HG02973 (cell line): ENCODE results near the gene CTNNA1.
"Not testable (repeated sequence)": the region's sequence is repeated elsewhere in the genome, so short reads cannot be mapped to it uniquely, and the experiment has no call there.

ENCODE experiments used
- ATAC-seq: cut with Tn5 transposase; IDR thresholded peaks from one replicate; pipeline ENCODE4 v1.9.1; 2021; ENCODE audit warnings: moderate library complexity; ENCODE audit not compliant: unreplicated experiment

Gene CTNNA1

DNA sequence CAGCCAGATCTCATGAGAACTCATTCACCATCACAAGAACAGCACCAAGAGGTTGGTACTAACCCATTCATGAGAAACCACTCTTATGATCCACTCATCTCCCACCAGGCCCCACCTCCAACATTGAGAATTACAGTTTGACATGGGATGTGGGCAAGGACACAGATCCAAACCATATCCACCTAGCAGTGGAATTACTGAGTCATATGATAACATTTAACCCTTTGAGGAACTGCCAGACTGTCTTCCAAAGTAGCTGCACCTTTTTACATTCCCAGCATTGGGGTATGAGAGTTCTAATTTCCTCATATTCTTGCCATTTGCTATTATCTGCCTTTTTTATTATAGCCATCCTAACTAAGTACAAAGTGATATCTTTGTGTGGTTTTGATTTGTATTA is 51.9 kb downstream of the CTNNA1 start:
- no peak for ATAC-seq

GRCh38 chr5:138807182-138807581 is 54.0 kb downstream of the CTNNA1 start:
- ATAC-seq, result no peak

DNA sequence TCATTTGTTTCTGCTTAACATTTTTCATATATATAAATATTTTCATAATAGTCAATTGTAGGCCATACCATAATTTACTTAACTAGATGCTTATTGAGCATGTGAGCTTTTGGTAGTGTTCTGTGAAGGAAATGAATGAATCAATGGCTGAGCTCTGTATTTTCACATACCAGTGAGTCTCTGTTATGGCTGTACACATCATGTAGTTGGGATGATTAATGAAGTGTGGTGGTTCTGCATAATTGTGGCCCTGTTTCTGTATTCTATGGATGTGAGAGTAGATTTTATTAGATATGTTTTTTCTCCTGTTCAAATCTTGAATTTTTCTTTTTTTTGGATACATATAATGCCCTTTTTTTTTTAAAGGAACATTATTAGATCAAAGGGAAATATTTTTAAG is 56.2 kb downstream of the CTNNA1 start:
- ATAC-seq, result no peak

DNA sequence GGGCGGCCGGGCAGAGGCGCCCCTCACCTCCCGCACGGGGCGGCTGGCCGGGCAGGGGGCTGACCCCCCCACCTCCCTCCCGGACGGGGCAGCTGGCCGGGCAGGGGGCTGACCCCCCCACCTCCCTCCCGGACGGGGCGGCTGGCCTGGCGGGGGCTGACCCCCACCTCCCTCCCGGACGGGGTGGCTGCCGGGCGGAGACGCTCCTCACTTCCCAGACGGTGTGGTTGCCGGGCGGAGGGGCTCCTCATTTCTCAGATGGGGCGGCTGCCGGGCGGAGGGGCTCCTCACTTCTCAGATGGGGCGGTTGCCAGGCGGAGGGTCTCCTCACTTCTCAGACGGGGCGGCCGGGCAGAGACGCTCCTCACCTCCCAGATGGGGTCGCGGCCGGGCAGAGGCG is 57.6 kb downstream of the CTNNA1 start:
- ATAC-seq, result not testable (repeated sequence)

- ATAC-seq, result no peak
Observed at GRCh38 chr5:138815529-138815928, 62.3 kb downstream of the CTNNA1 start.

GRCh38 chr5:138817241-138817640 is 64.0 kb downstream of the CTNNA1 start:
- ATAC-seq, result no peak

DNA sequence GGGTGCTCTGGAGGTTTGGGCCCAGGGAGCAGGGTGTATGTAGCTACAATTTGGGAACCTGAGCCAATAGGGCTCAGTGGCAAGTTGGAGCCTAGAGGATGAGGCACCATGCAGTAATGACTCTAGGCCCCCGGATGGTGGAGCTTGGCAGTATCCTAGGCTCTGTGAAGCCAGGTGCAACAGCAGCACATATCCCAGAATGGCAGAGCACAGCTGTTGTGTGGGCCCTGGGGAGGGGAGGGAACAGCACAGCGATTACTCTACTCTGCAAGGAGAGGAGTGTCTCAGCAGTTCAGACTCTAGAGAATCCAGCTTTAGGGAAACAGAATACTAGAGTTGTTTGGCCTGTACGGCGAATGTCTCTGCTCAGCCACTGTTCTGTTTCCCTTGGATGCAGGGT is 65.9 kb downstream of the CTNNA1 start:
- no peak for ATAC-seq

DNA sequence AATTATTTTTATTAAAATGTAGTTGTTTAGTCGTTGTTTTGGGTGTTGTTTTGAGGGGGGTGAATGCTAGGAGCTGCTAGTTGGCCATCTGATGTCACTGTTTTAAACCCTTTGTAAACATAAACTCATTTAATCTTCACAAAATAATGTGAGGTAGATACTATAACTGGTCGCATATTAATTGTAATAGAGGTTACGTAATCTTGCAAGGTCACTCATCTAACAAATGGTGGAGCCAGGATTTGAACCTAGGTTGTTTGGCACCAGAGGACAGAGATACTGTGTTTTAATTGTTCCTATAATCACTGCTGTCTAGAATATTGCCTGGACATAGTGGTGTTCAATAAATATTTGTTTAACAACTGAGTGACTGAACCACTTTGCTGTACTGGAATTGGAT is 67.5 kb downstream of the CTNNA1 start:
- no peak for ATAC-seq

- no peak for ATAC-seq
Observed at GRCh38 chr5:138824516-138824915, 71.3 kb downstream of the CTNNA1 start.

DNA sequence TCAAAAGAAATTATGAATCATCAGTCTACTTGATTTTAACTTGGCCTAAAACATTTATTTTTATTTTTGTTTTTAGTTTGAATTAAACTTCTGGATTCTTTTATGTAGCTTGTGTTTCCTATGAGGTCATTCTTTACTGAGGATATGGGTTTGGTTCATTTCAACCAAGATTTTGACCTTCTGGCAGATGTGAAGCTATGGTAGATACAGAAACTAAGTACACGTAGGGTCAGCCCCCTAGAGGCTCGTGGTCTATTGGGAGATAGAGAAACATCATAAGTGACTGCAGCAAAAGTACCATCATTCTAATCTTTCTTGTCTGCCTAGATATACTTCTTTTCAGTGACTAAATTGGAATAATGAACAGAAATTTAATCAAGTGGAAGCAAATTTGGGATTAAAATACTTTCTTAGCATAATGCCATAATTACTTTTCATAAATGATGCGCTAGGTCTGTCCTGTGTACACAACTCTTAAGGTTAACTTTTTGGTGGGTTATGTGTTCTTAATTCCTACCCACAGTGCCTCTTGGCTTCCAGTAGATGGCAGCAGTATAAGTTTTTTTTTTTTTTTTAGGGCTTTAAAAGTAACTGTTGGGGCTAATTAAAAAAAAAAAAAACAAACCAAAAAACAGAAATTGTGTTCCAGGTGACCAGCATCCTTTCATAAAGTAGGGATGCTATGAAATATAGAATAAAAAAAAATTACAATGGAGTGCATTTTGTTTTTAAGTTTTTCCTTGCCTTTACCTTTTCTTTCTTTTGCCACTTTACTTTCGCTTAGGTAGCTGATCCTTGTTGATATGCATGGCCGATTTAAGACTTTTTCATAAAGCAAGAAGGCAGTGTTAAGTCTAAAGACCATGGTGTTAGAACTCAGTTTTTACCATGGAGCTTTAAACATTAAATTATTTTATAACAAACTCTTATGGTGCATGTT is 72.0 kb downstream of the CTNNA1 start:
- ATAC-seq, result no peak

GRCh38 chr5:138828556-138828955 is 75.3 kb downstream of the CTNNA1 start:
- ATAC-seq, result no peak

GRCh38 chr5:138829341-138829740 is 76.1 kb downstream of the CTNNA1 start:
- ATAC-seq, result no peak

DNA sequence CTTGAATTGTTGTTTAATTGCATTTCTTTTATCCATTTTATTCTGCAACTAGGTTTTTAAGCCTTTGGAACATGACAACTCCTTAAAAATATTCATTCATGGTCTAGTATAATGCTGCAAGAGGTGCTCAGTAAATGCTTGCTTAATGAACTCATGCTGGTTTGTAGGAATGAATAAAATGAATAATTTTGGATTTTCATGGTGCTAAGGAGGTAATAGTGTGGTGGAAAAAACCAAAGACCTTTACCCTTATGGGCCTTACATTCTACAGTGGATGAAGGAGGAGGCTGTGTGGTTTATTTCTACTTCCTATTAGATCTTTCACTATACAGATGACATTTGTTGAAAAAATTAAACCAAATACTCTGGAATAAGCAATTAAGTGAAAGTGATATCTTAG is 78.5 kb downstream of the CTNNA1 start:
- no peak for ATAC-seq

DNA sequence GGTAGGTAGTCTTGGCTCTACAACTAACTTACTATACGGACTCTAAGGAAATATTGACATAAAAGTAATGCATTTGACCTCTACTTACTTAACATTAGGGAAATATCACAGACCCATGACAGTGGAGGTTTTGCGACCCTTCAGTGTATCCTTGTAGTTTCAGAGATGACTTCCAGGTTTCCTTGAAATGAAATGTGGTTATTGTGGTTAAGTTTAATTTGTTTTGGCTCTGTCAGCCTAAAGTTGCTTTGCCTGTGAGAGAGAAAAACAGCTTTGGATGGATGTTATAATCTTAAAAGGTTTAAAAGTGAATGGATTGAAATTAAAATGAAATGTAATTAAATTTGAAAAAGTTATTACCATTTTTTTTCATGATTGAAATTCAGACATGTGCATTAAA is 79.0 kb downstream of the CTNNA1 start:
- no peak for ATAC-seq

GRCh38 chr5:138833080-138833479 is 79.9 kb downstream of the CTNNA1 start:
- no peak for ATAC-seq

DNA sequence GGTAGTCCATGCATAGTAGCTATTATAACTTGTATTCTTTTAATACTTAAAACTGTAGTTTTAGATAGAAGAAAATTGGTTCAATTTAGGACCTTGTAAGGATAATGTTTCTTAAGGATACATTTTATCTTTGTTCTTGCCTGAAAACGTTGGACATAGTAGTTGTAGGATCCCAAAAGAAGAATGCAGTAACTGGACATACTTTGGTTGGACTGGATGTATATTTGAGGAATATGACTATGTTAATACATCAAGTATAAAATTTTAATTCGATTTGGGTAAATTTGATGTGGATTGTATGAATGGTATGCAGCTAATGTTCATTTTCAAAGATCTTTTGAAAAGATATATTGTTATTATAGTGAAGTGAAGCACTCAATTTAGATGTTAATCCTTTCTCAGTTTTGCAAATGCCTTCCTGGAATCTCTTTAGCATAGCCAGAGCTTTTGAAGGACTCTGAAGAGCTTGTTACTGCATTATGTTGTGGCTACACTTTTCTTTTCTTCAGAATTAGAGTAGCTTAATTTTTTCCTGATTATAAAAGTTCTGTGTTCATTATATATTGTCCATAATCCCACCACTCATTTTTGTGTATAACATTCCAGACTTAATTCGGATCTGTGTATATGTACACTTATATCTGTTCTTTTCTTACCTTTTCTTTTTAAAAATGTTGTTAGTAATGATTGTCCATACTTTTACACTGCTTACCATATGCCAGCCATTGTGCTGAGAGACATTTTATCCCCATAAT is 80.7 kb downstream of the CTNNA1 start:
- no peak for ATAC-seq

- ATAC-seq, result not testable (repeated sequence)
Observed at GRCh38 chr5:138834853-138835252, 81.6 kb downstream of the CTNNA1 start.

- ATAC-seq, result no peak
Observed at GRCh38 chr5:138837160-138837559, 83.9 kb downstream of the CTNNA1 start.

GRCh38 chr5:138840103-138840502 is 86.9 kb downstream of the CTNNA1 start:
- ATAC-seq, result no peak

GRCh38 chr5:138841531-138841930 is 88.3 kb downstream of the CTNNA1 start:
- no peak for ATAC-seq

- ATAC-seq, result no peak
Observed at GRCh38 chr5:138843316-138844124, 90.3 kb downstream of the CTNNA1 start.
